Stimulated activated naive CD8-positive, alpha-beta T cell treated with anti-CD3 and anti-CD28 coated beads, Interleukin-15, Interleukin-2, amounts not matched to agents 100 U/mL and 50 U/mL, for 24 hours (primary cell): ENCODE data around the gene PAX5.
A peak's percentile ranks its signal among the peaks of the same experiment; 100 is the strongest.

Experiments used
- ATAC-seq: fragments of 150-1000 bp; cut with Tn5 transposase; one replicate; pipeline ENCODE4 v1.10.0; 2021
- DNase-seq: peaks from one replicate; pipeline ENCODE4 v3.0.0; 2021

Gene PAX5

GRCh38 chr9:36987891-36988290 is 46.2 kb downstream of the PAX5 start:
- ATAC-seq (no peak), DNase-seq (no peak)

GRCh38 chr9:36987409-36987808 is 46.7 kb downstream of the PAX5 start:
- no peak for DNase-seq
- no peak for ATAC-seq

GRCh38 chr9:36986468-36987408 is 47.3 kb downstream of the PAX5 start:
- ATAC-seq, result no peak
- DNase-seq, result no peak

- DNase-seq, result no peak
- no peak for ATAC-seq
Measured at GRCh38 chr9:36985769-36986467, 48.1 kb downstream of the PAX5 start.

DNA sequence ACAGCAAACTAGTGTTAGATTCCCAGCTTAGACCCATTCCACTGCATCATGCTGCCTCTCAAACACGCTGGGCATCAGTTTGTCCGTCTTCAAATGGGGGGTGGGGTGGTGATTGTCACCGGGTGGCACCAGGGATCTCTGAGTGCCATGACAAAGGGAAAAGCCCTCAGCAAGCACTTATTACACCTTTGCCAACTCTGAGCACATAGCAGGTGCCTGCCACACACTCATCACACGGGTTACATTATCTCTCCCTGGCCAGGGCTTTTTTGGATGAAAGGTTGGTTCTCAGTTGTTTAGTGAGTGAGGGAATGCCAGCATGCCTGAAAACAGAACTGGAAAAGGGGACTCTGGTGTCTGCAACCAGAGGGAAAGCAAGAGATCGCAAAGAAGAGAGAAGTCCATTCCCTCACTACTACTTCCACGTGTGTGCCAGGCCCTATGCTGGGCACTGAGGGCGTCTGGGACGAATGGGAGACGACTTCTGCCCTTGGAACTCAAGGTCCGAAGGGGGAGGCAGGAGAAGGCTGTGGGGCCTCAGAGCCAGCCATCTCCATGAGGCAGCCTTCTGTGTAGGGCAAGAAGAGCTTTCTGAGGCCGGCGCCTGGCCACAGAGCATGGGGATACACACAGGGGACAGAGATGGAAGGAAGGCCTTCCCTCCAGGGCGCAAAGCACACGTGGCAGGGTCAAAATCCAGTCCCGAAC is 48.9 kb downstream of the PAX5 start:
- ATAC-seq (no peak), DNase-seq (no peak)

GRCh38 chr9:36980148-36980974 is 53.7 kb downstream of the PAX5 start:
- DNase-seq (no peak), ATAC-seq (peak; percentile 36)

DNA sequence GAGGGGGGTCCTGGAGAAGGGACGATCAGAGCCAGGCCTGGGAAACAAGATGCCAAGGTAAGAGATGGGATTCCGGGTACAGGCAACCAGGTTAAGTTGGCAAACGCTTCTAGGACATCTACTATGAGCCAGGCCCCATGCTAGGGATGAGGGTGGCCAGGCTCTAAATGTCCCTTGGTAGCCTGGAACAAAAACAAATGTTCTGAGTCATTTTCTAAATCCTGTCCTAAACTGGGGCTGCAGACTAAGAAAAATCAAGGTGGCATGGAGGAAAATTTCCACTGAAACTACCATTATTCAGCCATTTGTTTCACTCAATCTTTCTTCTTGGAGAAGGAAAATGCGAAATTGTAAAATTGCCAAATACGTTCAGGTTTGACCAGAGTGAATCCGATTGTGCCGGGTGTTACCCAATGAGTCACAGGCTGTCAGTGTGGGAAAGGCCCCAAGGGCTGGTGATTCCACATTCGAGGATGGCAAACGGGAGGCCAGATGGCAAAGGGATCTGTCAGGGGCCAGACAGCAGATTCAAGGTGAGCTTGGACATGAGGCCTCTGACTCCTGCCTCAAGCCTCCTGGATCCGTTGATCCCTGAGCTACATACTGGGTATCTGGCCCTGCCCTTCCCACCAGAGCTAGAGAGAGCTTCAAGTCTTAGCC is 57.6 kb downstream of the PAX5 start:
- DNase-seq, result no peak
- ATAC-seq, result no peak

DNA sequence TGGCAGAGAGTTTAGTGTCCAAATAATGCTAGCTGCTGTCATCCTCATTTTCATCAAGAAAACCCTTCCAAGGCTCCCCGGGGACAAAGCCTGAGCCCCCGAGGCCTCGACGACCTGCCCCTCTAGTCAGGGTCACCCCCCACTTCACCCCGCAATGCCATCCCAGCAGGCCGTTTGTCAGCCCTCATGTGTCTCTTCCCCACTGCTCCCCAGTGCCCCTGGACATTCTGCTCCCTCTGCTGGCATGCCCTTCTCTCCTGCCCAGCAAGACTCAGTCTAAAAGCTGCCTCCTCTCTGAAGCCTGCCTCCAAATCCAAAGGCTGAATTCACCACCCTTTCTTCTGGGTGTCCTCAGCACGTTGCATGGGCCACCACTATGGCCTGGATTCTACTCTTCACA is 59.3 kb downstream of the PAX5 start:
- DNase-seq (no peak), ATAC-seq (no peak)

GRCh38 chr9:36971935-36972488 is 62.1 kb downstream of the PAX5 start:
- DNase-seq, result no peak
- no peak for ATAC-seq

DNA sequence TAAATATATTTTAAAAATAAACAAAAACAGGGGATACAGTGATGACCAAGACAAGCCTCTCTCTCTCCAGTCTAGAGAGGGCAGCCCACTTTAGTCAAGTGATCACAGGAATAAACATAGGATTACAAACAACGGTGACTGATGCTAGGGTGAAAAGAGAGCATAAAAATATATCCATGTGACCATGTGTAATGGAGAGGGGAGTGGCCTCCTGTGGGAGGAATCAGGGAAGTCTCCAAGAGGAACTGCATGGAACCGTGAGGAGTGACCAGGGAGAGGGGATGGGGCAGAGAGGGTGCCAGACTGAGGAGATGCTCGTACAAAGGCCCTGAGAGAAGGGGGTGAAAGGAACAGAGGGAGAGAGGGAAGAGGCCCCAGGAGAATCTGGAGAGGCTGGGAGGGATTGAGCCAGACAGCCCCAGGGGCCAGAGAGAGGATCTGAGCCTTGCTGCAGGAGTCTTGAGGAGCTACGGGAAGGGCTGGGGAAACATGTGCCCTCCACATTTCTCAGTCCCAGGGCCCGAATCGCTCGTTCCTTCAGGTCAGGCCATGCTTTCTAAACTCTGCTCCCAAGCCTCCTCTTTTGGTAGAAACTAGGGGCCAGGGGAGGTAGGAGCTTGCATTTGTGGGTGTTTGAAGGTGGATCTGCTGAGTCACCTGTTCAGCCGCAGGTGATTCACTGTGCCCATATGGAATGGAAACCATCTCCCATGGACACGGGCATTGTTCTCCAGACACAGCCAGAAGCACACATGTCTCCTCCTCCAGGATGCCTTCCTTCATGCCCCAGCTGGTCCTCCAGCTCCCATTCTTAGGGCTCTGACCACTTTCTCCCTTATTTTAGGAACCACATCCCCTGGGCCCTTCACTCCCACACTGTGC is 63.8 kb downstream of the PAX5 start:
- ATAC-seq, result no peak
- DNase-seq, result no peak

GRCh38 chr9:36969216-36969771 is 64.8 kb downstream of the PAX5 start:
- ATAC-seq (no peak), DNase-seq (no peak)

GRCh38 chr9:36968574-36969215 is 65.4 kb downstream of the PAX5 start:
- DNase-seq (no peak), ATAC-seq (no peak)

- no peak for DNase-seq
- ATAC-seq, result no peak
Measured at GRCh38 chr9:36967997-36968396, 66.1 kb downstream of the PAX5 start.

DNA sequence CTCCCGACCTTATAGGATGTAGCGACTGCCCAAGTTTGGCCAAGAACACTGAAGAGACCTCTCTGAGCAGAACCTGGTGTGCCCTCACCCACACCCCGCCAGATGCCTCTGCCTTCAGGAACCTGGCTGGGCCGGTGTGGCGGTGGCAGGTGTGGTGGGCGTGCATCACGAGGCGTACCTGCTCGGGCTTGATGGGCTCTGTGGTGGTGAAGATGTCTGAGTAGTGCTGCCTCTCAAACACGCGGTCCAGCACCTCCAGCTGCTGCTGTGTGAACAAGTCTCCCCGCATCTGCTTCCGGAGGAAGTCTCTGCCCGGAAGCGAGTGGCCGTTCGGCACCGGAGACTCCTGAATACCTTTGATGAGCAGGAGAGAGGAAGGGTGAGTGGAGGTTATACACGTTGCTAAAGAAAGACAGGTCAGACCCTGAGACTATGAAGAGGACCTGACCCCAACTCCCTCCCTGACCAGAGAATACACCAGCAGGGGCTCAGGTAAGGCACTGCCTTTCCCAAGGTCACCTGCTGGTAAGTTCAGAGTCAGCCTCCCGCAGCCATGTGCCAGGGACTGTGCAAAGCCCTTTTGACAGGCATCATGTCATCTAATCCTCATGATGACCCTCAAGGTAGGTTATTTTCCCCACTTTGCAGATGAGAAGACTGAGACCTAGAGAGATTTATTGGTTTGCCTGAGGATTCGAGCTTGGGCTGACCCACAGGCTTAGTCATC is 67.5 kb downstream of the PAX5 start:
- no peak for DNase-seq
- ATAC-seq, result no peak

GRCh38 chr9:36964791-36965190 is 69.3 kb downstream of the PAX5 start:
- DNase-seq (no peak), ATAC-seq (no peak)

DNA sequence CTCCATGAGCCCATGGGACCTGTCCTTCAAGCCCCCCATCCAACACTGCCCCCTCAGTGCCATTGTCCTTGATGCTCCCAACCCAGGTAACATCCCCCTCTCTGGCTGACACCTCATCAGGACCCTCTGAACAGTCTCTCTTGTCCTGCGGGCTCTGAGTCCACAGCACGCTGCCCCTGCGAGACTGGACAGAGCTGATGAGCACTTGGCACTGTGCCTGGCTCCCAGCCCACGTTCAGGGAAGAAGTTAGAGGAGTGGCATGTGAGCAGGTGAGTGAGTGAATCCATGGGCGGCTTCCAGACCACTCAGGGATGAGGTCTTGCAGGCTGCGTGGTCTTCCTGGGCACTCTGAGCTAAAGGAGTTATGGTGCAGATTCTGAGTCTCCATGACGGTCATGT is 70.7 kb downstream of the PAX5 start:
- ATAC-seq (no peak), DNase-seq (no peak)

DNA sequence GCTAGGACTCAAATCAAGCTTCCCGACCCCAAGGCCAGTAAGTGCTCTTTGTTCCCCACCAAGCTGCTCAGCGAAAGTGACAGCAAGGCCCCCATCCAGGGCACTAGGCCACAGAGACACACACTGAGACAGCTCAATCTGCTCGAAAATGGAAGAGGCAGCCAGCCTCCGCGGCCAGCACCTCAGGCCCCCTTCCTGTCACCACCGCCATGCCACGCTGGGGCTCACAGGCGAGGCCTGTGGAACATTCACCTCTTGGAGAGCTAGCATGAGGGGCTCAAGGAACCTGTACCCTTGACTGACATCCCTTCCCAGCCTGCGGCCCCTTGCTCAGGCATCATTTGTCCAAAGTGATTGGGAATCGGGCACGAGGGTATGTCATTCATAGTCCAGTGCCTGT is 71.4 kb downstream of the PAX5 start:
- DNase-seq (no peak), ATAC-seq (no peak)

GRCh38 chr9:36961561-36962325 is 72.3 kb downstream of the PAX5 start:
- ATAC-seq (no peak), DNase-seq (no peak)
